Neuronal stem cell (in vitro differentiated cells): ENCODE measurements around the gene DSTYK.

Experiments
- DNase-seq: peaks from one replicate; pipeline ENCODE4 v3.0.0-alpha.2; 2013; ENCODE audit warnings: low spot score
- H2AFZ ChIP-seq: one replicate; pipeline ENCODE4 v1.6.1; 2013; ENCODE audit warnings: mild to moderate bottlenecking, low read length, inconsistent platforms
- H2AK5ac ChIP-seq: 2 replicates; pipeline ENCODE4 v1.6.1; 2013; ENCODE audit warnings: low read depth, mild to moderate bottlenecking, inconsistent platforms, low read length, moderate library complexity, mixed read lengths
- H2BK120ac ChIP-seq: 2 replicates; pipeline ENCODE4 v1.6.1; 2013; ENCODE audit warnings: low read depth, mild to moderate bottlenecking, inconsistent platforms, low read length, moderate library complexity, mixed read lengths
- H2BK12ac ChIP-seq: one replicate; pipeline ENCODE4 v1.6.1; 2013; ENCODE audit warnings: low read length, inconsistent platforms
- H2BK15ac ChIP-seq: 2 replicates; pipeline ENCODE4 v1.6.1; 2013; ENCODE audit warnings: mild to moderate bottlenecking, low read length, inconsistent platforms, mixed read lengths
- H2BK5ac ChIP-seq: one replicate; pipeline ENCODE4 v1.6.1; 2013; ENCODE audit warnings: inconsistent platforms, mild to moderate bottlenecking, low read length, moderate library complexity
- H3K14ac ChIP-seq: one replicate; pipeline ENCODE4 v1.6.1; 2013; ENCODE audit warnings: low read length, inconsistent platforms
- H3K18ac ChIP-seq: 2 replicates; pipeline ENCODE4 v1.6.1; 2013; ENCODE audit warnings: low read length, inconsistent platforms
- H3K23ac ChIP-seq: 2 replicates; pipeline ENCODE4 v1.6.1; 2013; ENCODE audit warnings: low read depth, mild to moderate bottlenecking, mixed read lengths, low read length, inconsistent platforms; ENCODE audit not compliant: poor library complexity
- H3K27ac ChIP-seq: replicated peaks from 3 replicates; pipeline ENCODE4 v1.5.1; 2013; ENCODE audit warnings: low read length, inconsistent platforms
- H3K27me3 ChIP-seq, 3 experiments: 2 replicates each; pipeline ENCODE4 v1.6.1; 2013; ENCODE audit warnings: low read length in 3 of 3, mild to moderate bottlenecking in 2 of 3, inconsistent platforms in 1 of 3, low read depth in 1 of 3, mixed read lengths in 1 of 3, moderate library complexity in 1 of 3; ENCODE audit not compliant: control insufficient read depth in 3 of 3, insufficient read depth in 3 of 3
- H3K36me3 ChIP-seq, 2 donors: replicated peaks in 1 of 2; 2 replicates each; pipeline ENCODE4 v1.6.1; 2013; ENCODE audit warnings: low read length in 2 of 2; ENCODE audit not compliant: control insufficient read depth in 2 of 2, insufficient read depth in 2 of 2
- H3K4ac ChIP-seq: 2 replicates; pipeline ENCODE4 v1.6.1; 2013; ENCODE audit warnings: inconsistent platforms, mild to moderate bottlenecking, low read length, moderate library complexity
- H3K4me1 ChIP-seq, 2 donors: 1 replicate in 1 of 2; 2 replicates in 1 of 2; pipeline ENCODE4 v1.6.1; 2013; ENCODE audit warnings: low read length in 2 of 2, low read depth in 1 of 2; ENCODE audit not compliant: control insufficient read depth in 2 of 2, insufficient read depth in 1 of 2
- H3K4me2 ChIP-seq: one replicate; pipeline ENCODE4 v1.6.1; 2013; ENCODE audit warnings: mild to moderate bottlenecking, low read length, inconsistent platforms; ENCODE audit not compliant: insufficient read depth, poor library complexity, severe bottlenecking
- H3K4me3 ChIP-seq, 2 donors: 2 replicates each; pipeline ENCODE4 v1.5.1; 2013; ENCODE audit warnings: low read length in 2 of 2, mild to moderate bottlenecking in 2 of 2, inconsistent platforms in 1 of 2, moderate library complexity in 1 of 2
- H3K79me1 ChIP-seq: one replicate; pipeline ENCODE4 v1.6.1; 2013; ENCODE audit warnings: low read depth, mild to moderate bottlenecking, inconsistent platforms, low read length, moderate library complexity
- H3K9ac ChIP-seq: one replicate; pipeline ENCODE4 v1.6.1; 2013; ENCODE audit warnings: mild to moderate bottlenecking, low read depth, low read length, inconsistent platforms; ENCODE audit not compliant: poor library complexity
- H3K9me3 ChIP-seq, 2 donors: replicated peaks in 1 of 2; 2 replicates each; pipeline versions ENCODE3 to v1.6.1; 2013; ENCODE audit warnings: low read length in 2 of 2, mild to moderate bottlenecking in 2 of 2, inconsistent platforms in 1 of 2, low read depth in 1 of 2, mixed read lengths in 1 of 2, moderate library complexity in 1 of 2; ENCODE audit not compliant: control insufficient read depth in 2 of 2, insufficient read depth in 1 of 2
- H4K8ac ChIP-seq: one replicate; pipeline ENCODE4 v1.6.1; 2013; ENCODE audit warnings: low read depth, mild to moderate bottlenecking, inconsistent platforms, low read length, moderate library complexity
- H4K91ac ChIP-seq: one replicate; pipeline ENCODE4 v1.6.1; 2013; ENCODE audit warnings: low read length, low read depth, mild to moderate bottlenecking, inconsistent platforms; ENCODE audit not compliant: poor library complexity
- WGBS, 2 donors: extraction: QIAGEN DNeasy Blood & Tissue Kit; methylation state at CpG; one replicate each; pipeline ENCODE4 v1.1.7; 2013; ENCODE audit warnings: missing lambda C conversion rate in 2 of 2, mixed read lengths in 1 of 2; ENCODE audit not compliant: insufficient read length in 2 of 2, insufficient replicate concordance in 1 of 2; ENCODE audit errors: extremely low coverage in 2 of 2; 5-methylcytosine and 5-hydroxymethylcytosine counted together

Gene DSTYK

GRCh38 chr1:205230982-205231381 is 19.5 kb upstream of the DSTYK start:
- Histone ChIP-seq H3K27me3 (peaks cover 0 to 18% (median 0%) of the 10 kb centered on the region in 3 experiments), H3K9me3 (no peaks in the 10 kb centered on the region), H2BK12ac (no peak overlapping the region), H3K9ac (no peak overlapping the region), H3K27ac (no peak overlapping the region), H4K8ac (no peak overlapping the region), H3K4ac (no peak overlapping the region), H3K18ac (no peak overlapping the region), H2BK5ac (no peak overlapping the region), H2AK5ac (no peak overlapping the region), H3K4me3 (no peak overlapping the region), H3K4me2 (no peak overlapping the region), H3K23ac (no peak overlapping the region), H3K14ac (no peak overlapping the region), H3K79me1 (peaks cover 2% of the 10 kb centered on the region), H3K4me1 (peaks cover 13 to 19% of the 10 kb centered on the region in 2 donors), H2AFZ (no peak overlapping the region), H3K36me3 (peaks cover 0 to 4% of the 10 kb centered on the region in 2 donors), H2BK15ac (no peak overlapping the region), H4K91ac (no peak overlapping the region), H2BK120ac (no peak overlapping the region)
- DNase-seq = no peak
- no CpG with 5 or more reads among the region's 5 CpGs for WGBS, 2 donors

GRCh38 chr1:205229916-205230700 is 18.6 kb upstream of the DSTYK start:
- Histone ChIP-seq H3K79me1 (peaks cover 2% of the 10 kb centered on the region), H3K14ac (no peak overlapping the region), H2AK5ac (no peak overlapping the region), H3K27me3 (peaks cover 0 to 27% (median 0%) of the 10 kb centered on the region in 3 experiments), H3K23ac (peak overlapping the region; percentile 6), H4K8ac (no peak overlapping the region), H2BK15ac (no peak overlapping the region), H3K9ac (no peak overlapping the region), H3K27ac (no peak overlapping the region), H2BK120ac (no peak overlapping the region), H3K4ac (no peak overlapping the region), H2BK12ac (no peak overlapping the region), H2BK5ac (no peak overlapping the region), H3K36me3 (peaks cover 0 to 4% of the 10 kb centered on the region in 2 donors), H3K4me3 (no peak overlapping the region), H3K4me2 (no peak overlapping the region), H3K9me3 (no peaks in the 10 kb centered on the region), H4K91ac (no peak overlapping the region), H2AFZ (no peak overlapping the region), H3K4me1 (peaks cover 13 to 19% of the 10 kb centered on the region in 2 donors), H3K18ac (no peak overlapping the region)
- no CpG with 5 or more reads among the region's 10 CpGs for WGBS, 2 donors
- DNase-seq = no peak

DNA sequence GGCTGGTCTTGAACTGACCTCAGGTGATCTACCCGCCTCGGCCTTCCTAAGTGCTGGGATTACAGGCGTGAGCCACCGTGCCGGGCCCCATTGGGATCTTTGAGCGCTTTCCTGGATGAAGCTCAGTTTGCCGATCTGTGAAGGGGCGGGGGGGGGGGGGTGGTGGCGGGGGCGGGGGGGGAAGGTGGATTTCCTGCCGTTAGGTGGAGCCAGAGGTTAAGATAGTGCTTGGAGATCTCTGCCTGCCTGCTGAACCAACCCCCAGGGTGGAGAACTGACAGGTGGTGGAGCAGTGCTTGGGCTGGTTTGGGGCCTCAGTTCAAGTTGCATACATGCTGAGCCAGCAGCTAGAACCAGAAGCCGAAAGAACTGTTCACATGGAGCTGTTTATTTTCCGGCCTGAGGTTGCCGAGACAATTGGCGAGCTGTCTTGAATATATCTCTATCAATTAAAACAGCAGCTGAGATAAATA is 17.9 kb upstream of the DSTYK start:
- H2AK5ac ChIP-seq = no peak overlapping the region
- peaks cover 13 to 19% of the 10 kb centered on the region in 2 donors for H3K4me1 ChIP-seq
- H3K14ac ChIP-seq = no peak overlapping the region
- H3K4me3 ChIP-seq = no peak overlapping the region
- no peak overlapping the region for H2BK15ac ChIP-seq
- H3K27ac ChIP-seq = no peak overlapping the region
- H2BK120ac ChIP-seq = no peak overlapping the region
- H3K4ac ChIP-seq = no peak overlapping the region
- no peak overlapping the region for H2BK5ac ChIP-seq
- no peak overlapping the region for H3K9ac ChIP-seq
- no CpG with 5 or more reads among the region's 15 CpGs for WGBS, 2 donors
- H4K91ac ChIP-seq = no peak overlapping the region
- peaks cover 0 to 4% of the 10 kb centered on the region in 2 donors for H3K36me3 ChIP-seq
- H3K27me3 ChIP-seq = peaks cover 0 to 31% (median 0%) of the 10 kb centered on the region in 3 experiments
- peaks cover 2% of the 10 kb centered on the region for H3K79me1 ChIP-seq
- no peak overlapping the region for H2BK12ac ChIP-seq
- H4K8ac ChIP-seq = no peak overlapping the region
- H2AFZ ChIP-seq = no peak overlapping the region
- no peak overlapping the region for H3K4me2 ChIP-seq
- H3K23ac ChIP-seq = no peak overlapping the region
- peak; percentile 47 for DNase-seq
- no peaks in the 10 kb centered on the region for H3K9me3 ChIP-seq
- H3K18ac ChIP-seq = no peak overlapping the region

- peak overlapping the region; percentile 95 for H2AFZ ChIP-seq
These were observed 16.6 kb upstream of the DSTYK start for GRCh38 chr1:205228093-205228521.

More at GRCh38 chr1:205228093-205228521, 16.6 kb upstream of the DSTYK start:
- Histone ChIP-seq H3K4ac (no peak overlapping the region), H4K91ac (no peak overlapping the region), H3K14ac (no peak overlapping the region), H4K8ac (no peak overlapping the region), H2BK15ac (no peak overlapping the region), H2BK120ac (no peak overlapping the region), H3K23ac (no peak overlapping the region), H3K4me3 (peak overlapping the region; percentile 69 to 93), H3K4me1 (peaks cover 13 to 19% of the 10 kb centered on the region in 2 donors), H2BK5ac (peak overlapping the region; percentile 10), H3K79me1 (peaks cover 2% of the 10 kb centered on the region), H3K36me3 (peaks cover 0 to 4% of the 10 kb centered on the region in 2 donors), H3K27ac (no peak overlapping the region), H2BK12ac (no peak overlapping the region), H3K4me2 (peak overlapping the region; percentile 97), H3K9me3 (no peaks in the 10 kb centered on the region), H3K27me3 (peaks cover 0 to 37% (median 0%) of the 10 kb centered on the region in 3 experiments), H3K18ac (peak overlapping the region; percentile 73), H2AK5ac (peak overlapping the region; percentile 37), H3K9ac (peak overlapping the region; percentile 83)
- DNase-seq = no peak
- no CpG with 5 or more reads among the region's 27 CpGs for WGBS, 2 donors
